GM19324 (cell line): Measurements from ENCODE around the gene CLMN.

Experiments used
- ATAC-seq: cut with Tn5 transposase; IDR thresholded peaks from one replicate; pipeline ENCODE4 v1.9.1; 2021; ENCODE audit warnings: mild to moderate bottlenecking, moderate library complexity; ENCODE audit not compliant: unreplicated experiment, low FRiP score

The CLMN gene

GRCh38 chr14:95227279-95227860, 92.3 kb downstream of the CLMN start:
- ATAC-seq = no peak

- ATAC-seq = no peak
Measured at GRCh38 chr14:95226801-95227200, 92.9 kb downstream of the CLMN start.

DNA sequence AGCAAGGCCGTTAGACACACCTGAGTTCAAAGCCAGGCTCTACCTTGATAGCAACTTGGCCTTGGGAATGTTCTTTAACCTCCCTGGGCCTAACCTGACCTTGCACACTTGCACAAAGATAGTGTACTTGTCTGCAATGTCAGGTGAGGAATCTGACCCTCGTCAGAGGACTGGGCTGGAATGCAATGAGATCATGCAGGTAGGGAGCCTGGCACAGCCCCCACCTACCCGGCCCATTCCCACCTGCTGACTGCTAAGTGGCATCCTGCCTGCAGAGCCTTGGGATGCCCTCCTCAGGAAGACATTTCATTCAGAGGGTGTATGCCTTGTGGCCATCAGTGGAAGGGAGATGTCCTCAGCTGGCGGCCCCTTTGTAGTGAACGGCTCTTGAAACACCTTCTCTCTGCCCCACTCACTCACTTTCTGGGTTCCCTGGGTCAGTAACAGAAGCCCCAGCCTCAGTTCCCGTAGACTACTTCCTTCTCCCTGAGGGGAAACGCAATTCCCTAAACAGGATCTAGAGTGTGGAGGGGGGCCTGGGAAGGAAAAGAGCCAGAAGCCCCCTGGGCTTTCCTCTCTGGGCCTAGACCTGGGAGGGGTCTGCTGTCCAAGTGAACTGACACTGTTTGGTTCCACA, 94.3 kb downstream of the CLMN start:
- no peak for ATAC-seq

DNA sequence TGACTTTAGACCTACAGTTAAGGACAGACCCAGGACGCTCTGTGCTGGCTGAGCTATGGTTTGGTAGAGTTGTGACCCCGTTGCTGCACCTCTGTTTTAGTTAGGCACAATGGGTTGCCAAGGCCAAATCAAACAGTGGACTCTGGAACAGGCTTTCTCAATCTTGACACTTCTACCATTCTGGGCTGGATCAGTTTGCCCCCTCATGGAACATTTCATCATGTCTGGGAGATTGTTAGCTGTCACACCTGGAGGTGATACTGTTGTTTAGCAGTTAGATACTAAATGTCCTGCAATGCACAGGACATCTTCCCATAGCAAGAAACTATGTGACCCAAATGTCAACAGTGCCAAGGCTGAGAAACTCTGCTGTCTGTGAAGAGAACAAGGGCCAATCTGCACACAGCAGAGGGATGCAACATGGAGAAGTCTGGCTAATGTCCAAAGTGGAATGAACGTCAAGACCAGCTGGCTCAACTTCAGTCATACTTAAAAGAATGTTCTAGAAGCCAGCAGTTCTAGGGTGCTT, 96.8 kb downstream of the CLMN start:
- no peak for ATAC-seq

DNA sequence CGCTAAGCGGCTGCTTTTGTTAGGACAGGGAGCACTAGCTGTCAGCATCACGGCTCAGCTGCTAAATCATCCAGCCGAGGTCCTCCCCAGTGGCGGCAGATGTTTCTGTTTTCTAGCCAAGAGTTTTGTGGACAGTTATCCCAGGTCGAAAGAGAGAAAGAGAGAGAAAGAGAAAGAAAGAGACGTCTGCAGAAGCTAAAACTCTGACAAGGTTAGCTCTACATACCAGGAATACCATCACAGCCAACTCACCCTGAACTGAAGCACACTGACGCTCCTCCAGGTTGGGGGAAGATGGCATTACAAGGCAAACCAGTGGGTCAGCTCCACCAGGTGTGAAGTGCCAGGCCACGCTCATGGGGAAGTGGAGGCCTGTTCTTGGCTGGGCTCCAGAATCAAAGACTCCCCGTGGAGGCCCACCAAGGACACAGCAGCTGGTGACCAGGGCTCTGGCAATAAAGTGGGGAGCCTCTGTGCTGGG, 97.5 kb downstream of the CLMN start:
- ATAC-seq = no peak

DNA sequence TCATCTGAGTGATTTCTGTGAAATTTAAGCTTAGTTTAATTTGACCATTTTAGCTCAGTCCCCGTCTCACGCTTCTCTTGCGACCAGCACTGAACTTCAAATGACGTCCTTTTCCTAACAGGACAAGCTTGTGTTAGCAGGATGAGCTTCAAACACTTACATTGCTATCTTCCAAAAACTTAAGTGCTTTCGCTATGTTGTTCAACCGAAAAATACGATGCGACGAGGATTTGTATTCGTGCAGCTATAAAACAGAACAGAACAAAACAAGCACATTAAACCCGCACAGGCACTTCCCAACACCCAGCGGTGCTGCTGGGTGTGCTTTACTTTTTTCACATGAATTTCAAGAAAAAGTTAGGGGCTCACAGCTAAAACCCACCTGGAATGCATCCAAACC, 98.2 kb downstream of the CLMN start:
- no peak for ATAC-seq

DNA sequence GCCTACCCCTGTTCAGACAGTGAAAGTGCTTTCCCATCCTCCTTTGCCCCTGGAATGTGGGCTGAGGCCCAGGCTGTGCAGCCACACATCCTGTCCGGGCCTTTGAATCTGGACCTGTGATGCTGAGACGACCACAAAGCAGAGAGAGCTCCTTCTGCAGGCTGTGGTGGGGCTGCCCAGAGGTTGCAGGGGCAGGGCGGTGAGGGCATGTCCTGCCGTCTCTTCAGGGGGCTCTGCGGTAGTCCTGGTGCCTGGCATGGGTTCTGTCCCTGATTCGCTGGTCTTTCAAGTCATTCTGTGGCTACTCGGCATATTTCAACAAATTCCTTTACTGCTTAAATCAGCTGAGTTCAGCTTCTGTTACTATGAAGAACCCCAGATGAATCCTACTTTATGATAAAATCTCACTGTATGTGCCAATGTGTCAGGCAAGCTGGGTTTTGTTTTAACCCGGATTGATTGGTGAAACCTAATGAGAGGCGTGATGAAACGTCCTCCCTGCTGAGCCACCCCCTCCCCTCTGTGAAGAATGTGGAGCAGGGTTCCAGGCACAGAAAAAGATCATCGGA, 99.0 kb downstream of the CLMN start:
- ATAC-seq = no peak

DNA sequence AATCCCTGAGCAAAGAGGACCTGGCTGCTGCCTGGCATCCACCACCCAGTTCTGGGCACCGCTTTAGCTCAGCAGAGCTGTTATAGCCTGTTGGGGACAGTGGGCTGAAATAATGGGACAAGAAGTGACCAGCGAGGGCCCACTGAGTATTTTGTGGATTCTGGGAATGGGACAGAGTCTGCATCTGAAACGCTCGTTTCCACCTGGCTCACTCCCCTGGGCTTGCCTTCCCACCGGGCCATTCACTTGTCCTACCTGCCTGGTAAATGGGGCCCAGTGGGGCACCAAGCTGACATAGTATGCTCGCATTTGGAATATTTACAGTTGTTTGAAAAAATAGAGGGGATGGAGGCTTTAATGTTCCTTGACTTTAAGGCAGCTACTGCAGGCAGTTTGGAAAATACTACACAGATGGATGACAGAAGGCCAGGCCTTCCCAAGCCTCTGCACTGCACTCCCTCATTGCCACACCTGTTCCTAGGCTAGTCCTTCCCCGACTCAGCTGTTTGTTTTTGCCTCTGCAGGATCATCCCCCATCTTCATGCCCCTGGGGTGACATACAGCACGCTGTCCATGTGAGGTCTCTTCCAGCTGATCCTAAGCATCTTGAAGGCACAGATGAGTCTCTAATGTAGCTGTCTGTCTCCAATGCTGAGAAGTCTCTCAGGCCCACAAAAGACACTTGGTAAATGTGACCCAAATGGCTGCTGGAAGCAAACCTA, 101.1 kb downstream of the CLMN start:
- no peak for ATAC-seq

DNA sequence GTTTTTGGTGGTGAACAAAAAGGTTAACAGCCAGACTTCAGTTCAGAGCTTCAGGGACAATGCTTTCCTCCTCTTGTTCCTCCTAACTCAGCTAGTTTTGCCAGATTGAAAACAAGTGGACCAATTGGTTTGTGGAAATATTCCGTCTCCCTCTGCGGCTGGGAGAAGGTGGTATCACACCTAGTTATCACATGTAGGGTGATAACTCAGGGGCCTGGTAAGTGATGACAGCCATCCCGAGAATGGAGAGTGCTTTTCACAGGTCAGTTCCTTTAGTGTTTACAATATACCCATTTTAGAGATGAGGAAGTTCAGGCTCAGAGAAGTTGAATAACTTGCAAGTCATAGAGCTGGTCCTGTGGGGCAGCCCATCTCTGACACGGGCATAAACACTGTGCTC, 101.7 kb downstream of the CLMN start:
- ATAC-seq = no peak

DNA sequence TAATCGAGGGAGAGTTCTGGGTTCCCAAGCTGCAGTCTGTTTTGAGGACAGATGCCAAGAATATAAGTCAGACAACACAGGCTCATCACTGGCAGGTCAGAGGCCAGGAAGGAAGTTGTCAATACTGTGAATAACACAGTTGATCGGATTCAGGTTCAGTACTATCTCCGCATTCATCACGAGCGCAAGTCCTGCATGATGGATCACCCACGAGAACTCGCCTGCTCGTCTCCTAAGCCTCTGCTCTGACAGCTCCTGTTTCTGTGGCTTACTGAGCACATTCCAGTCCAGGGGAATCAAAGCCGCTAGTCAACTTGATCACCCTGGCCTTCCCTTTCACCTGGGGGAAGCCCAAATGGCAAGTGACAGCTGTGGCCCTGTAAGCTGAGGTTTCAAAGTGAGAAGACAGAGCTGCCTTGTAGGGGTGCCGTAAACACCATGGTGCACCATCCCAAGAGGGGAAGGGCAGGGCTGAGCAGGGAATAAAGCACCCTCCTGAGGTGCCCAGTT, 102.3 kb downstream of the CLMN start:
- ATAC-seq = no peak

DNA sequence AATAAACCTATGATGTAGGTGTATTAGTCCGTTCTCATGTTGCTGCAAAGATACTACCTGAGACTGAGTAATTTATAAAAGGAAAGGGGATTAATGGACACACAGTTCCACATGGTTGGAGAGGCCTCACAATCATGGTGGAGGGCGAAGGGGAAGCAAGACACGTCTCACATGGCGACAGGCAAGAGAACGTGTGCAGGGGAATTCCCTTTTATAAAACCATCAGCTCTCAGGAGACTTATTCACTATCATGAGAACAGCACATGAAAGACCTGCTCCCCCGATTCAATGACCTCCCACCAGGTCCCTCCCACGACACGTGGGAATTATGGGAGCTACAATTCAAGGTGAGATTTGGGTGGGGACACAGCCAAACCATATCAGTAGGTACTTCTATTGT, 103.7 kb downstream of the CLMN start:
- no peak for ATAC-seq

GRCh38 chr14:95215094-95215725, 104.5 kb downstream of the CLMN start:
- no peak for ATAC-seq

GRCh38 chr14:95213774-95214173, 105.9 kb downstream of the CLMN start:
- no peak for ATAC-seq

DNA sequence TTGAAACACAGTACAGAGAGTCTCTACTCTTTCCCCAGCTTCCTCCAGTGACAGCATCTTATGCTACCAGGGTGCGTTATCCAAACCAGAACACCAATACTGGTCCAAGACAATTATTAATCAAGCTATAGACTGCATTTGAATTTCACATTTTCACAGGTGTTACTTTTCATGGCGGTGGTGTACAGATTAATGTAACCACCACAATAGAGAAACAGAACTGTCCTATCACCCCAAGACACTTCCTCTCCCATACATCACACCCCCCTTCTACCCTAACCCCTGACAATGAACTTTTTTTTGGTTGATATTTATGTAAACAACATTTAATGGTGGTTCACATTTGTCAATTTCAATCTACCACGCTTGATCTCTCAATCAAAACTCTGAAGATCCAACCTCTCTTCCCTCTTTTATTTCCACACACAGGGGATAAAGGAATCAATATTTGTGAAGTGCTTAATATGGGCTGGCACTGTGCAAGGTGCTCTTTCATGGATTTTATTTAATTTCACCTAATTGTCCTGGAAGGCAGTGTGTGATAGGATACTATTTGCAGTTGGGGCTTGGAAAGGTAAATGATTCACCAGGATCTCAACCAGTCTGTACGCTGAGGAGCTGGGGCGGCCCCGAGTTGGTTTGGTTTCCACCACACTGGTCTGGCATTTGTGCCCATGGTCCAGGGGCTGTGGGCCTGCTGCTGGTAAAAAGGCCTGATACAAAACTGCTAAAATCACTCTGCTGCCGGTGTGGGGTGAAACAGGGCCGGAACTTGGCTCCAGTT, 107.8 kb downstream of the CLMN start:
- ATAC-seq = no peak

GRCh38 chr14:95210699-95211098, 109.0 kb downstream of the CLMN start:
- no peak for ATAC-seq

- no peak for ATAC-seq
Measured at GRCh38 chr14:95208598-95208997, 111.1 kb downstream of the CLMN start.

GRCh38 chr14:95207475-95208233, 112.1 kb downstream of the CLMN start:
- no peak for ATAC-seq

DNA sequence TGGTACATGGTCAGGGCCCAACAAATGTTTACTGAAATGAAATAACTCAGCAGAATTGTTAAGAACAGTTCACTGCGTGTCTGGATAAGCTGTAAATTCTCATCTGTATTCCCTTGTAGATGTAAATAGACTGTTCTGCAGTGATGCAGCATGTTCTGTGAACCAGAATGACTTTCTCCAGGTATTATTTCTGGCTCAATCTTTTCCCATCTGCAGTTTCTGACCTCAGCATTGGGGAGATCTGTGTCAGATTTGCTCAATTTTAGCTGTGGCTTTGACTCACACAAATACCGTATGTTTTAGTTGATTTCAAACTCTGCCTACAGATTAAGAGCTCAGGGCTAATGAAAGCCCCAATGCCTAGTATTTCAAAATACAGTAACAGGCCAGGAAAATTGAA, 113.2 kb downstream of the CLMN start:
- no peak for ATAC-seq

- ATAC-seq = no peak
Measured at GRCh38 chr14:95204705-95205104, 115.0 kb downstream of the CLMN start.
